GM18502 (cell line): ENCODE measurements around the gene PCSK1N.
A peak's percentile ranks its signal among the peaks of the same experiment; 100 is the strongest.
"Not testable (repeated sequence)": the region's sequence is repeated elsewhere in the genome, so short reads cannot be mapped to it uniquely, and the experiment has no call there.

Source experiments
- ATAC-seq: cut with Tn5 transposase; IDR thresholded peaks from one replicate; pipeline ENCODE4 v1.9.1; 2021; ENCODE audit warnings: mild to moderate bottlenecking; ENCODE audit not compliant: unreplicated experiment, poor library complexity

Gene PCSK1N

DNA sequence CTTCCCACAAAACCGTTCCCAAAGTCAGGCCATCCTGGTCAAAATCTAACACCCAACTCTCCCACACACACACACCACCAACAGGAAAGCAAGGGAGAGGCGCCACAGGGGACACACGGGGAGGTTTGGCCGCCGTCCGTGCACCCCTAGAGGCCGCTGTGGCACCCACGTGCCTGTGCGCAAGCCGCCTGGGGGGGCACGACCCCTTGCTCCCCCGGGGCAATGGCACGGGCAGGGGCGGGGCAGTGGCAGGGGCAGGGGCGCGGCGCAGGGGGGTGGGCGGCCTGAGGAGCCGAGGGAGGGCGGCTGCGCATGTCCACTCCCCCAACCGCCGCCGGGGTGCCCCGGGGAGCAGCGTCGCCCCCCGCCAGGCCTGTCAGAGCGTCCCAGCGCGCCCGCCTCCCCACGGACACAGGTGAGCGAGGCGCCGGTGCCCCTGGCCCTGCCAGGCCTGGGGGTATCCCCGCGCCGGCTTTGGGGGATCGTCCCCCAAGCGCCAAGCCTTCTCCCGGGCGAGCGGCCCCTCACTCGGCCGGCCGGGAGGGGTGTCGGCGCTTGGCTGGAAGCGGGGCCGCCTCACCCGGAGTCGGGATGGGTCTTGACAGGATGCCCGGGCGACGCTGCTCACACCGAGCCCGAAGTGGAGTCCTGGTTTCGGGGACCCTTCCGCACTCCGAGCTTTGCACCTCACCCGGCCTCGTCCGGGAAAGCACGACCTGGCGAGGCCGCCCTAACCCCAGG, 9.1 kb downstream of the PCSK1N start, which contains the start of gene ERAS:
TSS of gene ERAS (plus strand) at position 379 of the 741 bp plus-strand sequence. CDS start 2,611 bp downstream, outside the sequence.
- peak; percentile 44 for ATAC-seq

DNA sequence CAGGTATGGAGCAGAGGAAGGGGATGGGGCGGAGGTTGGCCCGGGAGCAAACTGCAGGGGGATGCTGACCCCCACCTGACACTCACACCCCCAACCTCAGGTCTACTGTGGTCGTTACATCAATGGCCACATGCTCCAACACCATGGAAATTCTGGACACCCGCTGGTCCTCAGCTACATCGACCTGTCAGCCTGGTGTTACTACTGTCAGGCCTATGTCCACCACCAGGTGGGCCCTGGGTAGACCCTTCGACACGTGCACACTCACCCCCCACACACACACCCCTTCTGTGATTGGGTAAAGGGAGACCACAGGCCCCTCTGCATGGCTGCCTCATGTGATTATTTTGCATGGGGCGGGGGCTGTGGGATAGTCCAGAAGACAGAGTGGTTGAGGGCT, 11.3 kb downstream of the PCSK1N start:
- ATAC-seq: no peak

DNA sequence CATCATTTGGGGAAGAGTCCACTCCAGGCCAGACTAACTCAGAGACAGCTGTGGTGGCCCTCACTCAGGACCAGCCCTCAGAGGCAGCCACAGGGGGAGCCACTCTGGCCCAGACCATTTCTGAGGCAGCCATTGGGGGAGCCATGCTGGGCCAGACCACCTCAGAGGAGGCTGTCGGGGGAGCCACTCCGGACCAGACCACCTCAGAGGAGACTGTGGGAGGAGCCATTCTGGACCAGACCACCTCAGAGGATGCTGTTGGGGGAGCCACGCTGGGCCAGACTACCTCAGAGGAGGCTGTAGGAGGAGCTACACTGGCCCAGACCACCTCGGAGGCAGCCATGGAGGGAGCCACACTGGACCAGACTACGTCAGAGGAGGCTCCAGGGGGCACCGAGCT, 12.4 kb downstream of the PCSK1N start:
- ATAC-seq: no peak

DNA sequence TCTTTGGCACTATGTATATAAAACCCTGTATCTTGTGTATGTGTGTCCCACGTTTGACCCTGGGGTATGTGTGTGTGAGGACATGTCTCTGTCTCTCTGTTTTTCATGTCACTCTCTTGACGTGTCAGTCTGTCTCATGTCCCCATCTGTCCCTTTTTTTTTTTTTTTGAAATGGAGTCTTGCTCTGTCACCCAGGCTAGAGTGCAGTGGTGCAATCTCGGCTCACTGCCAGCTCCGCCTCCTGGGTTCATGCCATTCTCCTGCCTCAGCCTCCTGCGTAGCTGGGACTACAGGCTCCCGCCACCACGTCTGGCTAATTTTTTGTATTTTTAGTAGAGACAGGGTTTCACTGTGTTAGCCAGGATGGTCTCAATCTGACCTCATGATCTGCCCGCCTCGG, 16.0 kb downstream of the PCSK1N start:
- not testable (repeated sequence) for ATAC-seq

DNA sequence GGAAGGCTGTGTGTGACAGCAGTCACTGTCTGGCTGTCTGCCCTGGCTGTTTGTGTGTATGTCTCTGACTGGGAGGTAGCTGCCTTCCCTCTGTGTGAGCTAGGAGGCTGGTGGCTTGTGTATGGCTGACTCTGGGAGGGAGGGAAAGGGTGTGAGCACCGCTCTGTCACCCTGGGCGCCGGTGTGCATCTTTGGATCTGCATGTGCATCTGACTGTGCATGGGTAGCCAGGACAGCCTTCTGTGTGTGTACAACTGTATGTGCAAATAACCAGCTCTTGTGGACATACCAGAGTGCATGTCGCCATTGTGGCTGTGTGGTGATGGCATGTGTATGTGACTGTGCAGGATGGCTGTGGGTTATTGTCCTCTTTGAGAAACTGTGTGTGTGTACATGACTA, 16.5 kb downstream of the PCSK1N start:
- ATAC-seq: no peak

DNA sequence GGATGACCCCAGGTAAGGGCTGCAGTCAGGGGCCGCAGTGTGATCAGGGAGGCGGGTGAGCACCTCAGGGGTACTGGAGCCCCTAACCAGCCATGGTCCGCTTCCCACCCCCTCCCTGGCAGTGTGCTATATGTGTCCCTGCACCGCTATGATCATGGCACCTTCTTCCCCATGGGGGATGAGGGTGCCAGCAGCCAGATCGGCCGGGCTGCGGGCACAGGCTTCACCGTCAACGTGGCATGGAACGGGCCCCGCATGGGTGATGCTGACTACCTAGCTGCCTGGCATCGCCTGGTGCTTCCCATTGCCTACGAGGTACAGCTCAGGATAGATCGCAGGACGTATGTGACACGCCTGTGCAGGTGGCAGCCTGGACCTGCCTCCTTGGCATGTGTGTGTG, 17.3 kb downstream of the PCSK1N start:
- no peak for ATAC-seq

DNA sequence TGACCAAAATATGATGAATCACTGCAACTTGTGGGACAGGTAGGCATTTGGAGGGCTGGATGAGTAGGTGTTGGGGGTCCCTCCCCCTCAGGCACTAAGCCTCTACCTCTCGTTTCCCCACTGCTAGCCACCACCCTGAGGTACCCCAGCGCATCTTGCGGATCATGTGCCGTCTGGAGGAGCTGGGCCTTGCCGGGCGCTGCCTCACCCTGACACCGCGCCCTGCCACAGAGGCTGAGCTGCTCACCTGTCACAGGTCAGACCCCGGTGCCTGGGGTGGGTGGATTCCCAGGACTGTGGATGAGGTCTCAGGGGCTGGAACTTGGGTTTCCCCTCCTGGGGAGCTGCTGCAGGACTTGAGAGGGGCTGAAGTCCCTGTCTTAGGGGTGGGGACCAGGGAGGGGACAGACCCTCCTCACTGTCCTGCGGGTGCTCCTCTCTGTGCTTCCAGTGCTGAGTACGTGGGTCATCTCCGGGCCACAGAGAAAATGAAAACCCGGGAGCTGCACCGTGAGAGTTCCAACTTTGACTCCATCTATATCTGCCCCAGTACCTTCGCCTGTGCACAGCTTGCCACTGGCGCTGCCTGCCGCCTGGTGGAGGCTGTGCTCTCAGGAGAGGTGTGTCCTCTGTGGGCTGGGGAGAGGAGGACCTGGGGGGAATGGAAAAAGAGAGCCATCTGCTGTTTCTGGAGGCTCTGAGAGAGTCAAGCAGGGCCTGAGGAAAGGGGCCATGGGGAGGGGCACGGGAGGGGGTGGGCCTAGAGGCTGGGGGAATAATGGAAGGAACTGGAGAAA, 19.2 kb downstream of the PCSK1N start:
- ATAC-seq: no peak

DNA sequence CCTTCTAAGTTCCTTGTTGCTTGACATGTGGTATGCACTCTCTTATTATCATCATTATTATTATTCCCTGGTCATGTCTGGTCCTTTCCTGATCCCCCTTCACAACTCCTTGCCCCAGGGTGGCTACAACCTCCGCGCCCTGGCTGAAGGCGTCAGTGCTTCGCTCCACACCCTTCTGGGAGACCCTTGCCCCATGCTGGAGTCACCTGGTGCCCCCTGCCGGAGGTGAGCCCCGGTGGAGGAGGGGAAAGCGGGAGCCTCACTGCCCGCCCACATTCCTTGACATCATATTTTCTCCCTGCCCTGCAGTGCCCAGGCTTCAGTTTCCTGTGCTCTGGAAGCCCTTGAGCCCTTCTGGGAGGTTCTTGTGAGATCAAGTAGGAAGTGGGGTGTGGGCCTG, 20.1 kb downstream of the PCSK1N start:
- no peak for ATAC-seq

DNA sequence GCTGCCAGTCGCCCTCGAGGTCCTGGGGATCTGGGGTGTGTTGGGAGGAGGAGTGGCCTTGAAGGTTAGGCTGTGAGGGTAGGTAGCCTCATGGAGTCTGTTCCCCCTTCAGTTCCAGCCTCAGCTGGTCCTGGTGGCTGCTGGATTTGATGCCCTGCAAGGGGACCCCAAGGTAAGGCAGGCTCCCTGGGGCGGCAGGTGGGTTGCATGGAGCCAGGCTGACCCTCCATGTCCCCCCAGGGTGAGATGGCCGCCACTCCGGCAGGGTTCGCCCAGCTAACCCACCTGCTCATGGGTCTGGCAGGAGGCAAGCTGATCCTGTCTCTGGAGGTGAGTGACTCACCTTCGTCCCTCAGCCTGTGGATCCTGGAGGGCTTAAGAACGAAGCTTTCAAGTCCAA, 20.7 kb downstream of the PCSK1N start:
- ATAC-seq: no peak

DNA sequence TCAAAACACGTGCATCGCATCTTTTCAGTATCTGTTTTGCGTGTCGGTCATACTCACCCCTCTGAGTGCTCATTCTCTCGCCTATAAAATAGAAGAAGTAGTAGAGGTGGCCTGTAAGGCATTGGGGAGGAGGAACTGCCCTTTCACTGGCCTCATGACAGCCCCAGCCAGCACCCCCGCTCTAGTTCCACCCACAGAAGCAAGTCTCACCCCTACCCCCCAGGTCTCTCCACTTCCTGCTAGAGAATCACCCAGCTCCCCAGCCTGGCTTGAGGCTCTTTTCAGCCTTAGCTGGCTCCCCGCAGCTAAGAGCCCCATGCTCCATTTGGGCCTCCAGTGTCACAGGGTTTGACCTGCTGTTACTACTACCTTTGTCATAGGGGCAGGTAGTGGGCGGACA, 21.8 kb downstream of the PCSK1N start:
- ATAC-seq: no peak

DNA sequence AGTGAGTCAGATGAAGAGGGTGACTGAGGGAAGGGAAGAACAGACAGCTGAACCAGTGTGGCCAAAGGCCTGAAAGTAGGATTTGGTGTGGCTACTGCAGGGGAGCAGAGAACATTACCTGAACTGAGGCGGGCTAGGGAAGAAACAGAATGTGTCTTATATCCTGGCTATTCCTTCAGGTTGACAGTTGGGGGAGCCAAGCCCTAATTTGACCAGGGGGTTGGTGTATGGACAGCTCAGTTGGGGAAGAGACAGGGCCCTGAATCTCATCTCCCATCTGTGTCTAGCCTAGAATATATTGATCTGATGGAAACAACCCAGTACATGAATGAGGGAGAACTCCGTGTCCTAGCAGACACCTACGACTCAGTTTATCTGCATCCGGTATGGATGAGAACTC, 29.3 kb downstream of the PCSK1N start:
- no peak for ATAC-seq

DNA sequence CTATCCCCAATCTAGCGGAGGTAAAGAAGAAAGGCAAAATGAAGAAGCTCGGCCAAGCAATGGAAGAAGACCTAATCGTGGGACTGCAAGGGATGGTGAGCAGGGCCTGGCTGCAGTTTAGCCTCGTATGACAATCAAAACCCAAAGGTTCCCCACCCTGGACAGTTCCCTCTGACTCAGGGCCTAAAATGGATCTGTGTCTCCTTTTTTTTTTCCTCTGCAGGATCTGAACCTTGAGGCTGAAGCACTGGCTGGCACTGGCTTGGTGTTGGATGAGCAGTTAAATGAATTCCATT, 32.6 kb downstream of the PCSK1N start:
- ATAC-seq: no peak

DNA sequence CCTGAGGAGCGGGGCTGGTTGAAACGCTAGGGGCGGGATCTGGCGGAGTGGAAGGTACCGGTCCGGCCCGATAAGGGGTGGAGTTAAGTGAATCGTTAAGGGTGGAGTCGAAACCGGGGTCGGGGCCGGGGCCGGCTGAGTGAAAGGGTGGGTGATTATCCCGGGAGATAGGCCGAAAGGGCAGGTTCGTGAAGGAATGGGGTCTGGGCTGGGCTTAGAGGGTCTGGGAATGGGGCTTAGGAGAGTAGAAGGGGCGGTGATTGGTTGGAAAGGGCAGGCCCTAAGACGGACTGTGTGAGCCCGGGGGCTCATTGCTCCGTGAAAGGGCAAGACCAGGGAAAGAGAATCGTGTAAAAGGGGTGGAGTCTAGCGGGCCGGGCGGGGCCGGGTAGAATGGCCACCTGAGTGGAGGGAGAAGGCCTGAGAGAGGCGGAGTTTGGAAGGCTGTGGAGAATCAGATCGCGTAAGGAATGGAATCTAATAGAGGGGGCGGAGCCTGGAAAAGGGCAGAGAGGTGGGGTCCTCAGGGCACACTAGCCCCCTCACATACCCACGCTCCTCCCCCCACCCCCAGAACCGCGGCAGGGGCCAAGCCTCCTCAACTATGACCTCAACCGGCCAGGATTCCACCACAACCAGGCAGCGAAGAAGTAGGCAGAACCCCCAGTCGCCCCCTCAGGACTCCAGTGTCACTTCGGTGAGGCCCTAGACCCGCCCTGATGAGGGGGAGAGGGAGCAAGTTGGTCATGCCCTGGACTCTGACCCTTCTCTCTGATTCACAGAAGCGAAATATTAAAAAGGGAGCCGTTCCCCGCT, 33.1 kb downstream of the PCSK1N start:
- peak; percentile 53 for ATAC-seq

DNA sequence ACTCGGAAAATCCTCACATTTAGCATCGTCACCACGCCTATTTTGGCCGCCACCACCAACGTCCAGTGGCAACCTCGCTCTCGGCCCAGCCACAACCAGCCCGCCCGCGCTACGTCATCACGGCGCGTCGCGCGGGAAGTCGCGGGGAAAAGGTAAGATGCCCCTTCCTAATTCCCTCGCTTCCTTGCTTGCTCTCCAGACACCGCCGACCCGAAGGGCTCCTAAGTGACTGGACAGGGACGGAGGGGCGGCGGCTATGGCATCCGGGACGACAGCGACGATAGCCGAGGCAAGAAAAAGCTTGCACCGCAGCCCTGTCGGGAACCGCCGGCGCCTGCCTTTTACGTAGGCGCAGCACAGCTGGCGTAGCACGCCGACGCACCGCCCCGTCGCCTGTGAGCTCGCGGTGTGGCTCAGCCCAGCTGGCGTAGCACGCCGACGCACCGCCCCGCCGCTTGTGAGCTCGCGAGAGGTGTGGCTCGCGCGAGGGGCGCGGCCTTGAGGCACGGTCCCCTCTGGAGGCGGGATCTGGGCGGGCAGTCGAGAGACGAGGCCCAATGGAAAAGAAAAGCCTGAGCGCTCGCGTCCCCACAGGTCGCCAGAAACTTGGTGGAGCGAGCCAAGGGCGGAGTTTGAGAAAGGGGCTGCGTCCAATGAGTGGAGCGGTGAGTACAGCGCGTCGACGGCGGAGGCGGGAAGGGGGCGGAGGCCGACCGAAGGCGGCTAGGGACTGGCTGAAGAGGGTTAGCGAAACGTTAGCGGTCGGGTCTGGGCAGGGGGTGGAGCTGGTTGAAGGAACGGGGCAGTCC, 33.9 kb downstream of the PCSK1N start, which contains the start of gene HDAC6:
TSS of gene HDAC6 (plus strand) at position 788 of the 809 bp plus-strand sequence. CDS start 626 bp downstream, outside the sequence.
- peak; percentile 86 for ATAC-seq

DNA sequence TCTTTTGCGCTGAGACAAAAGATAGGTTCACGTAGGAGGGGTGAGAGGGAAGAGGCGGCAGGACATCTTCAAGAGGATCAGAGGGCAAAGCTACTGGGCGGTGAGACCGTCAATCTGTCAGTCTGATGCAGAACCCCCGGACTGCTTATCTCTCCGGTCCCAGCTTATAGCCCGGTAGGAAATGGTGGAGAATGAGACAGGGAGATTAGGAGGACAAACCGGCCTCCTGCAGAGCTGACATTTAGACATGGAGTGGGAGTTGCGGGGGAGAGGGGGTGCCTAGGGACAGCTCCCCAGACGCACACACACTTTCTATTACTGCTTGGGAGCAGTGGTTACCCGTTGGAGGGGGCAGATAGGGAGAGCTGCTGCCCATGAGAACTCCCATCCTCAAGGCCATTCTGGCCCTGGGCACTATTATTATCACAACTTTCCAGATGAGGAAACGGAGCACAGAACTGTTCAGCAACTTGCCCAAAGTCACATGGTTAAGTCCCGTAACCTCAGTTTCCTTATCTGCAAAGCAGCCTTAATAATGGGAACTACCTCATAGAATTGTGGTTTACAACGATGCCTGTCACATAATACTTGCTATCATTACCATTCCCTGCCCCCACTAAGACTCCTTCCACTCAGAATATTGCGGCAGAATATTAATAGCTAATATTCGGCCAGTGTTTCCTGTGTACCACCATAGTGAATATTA, 34.7 kb downstream of the PCSK1N start:
- no peak for ATAC-seq

DNA sequence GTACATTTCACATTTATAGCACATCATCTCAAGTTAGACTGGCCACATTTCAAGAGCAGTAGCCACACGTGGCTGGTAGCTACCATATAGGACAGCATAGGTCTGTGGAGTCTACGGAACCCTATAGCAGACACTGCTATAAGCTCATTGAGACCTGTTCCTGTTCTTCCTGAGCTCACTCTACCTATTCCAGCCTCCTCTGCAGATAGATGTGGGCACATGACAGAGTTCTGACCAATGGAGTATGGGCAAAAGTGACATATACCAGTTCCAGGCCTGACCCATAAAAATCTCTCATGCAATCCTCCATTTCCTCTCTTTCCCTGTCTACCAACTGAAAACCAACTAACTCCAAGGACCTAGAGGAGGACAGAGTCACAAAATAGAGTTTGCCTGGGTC, 37.1 kb downstream of the PCSK1N start:
- no peak for ATAC-seq

DNA sequence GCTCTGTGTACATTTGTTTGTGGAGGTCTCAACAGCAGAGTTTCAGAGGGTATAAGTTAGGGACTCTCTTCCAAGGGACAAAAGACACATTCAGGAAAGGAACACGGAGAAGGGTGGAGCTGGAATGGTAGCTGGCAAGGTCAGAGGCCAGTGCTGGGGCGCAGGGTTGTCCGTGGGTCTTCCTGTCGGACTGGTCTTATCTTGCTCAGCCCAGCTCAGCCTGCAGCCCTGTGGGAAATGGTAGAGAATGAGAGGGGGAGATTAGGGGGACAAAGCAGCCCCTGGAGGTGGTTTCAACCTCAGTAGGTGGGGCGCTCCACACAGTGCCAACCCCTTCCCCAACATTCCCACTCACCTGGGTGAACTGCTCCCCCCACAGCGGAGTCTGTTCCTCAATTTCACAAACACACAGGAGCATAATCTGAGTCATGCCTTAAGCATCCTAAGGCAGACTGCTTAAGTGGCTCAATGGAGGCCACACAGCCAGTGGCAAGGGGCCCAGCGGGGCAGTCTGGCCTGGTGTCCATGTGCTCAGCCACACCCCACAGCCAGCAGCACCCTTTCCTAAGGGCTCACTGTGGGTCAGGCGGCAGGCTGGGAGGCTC, 40.4 kb downstream of the PCSK1N start:
- no peak for ATAC-seq

DNA sequence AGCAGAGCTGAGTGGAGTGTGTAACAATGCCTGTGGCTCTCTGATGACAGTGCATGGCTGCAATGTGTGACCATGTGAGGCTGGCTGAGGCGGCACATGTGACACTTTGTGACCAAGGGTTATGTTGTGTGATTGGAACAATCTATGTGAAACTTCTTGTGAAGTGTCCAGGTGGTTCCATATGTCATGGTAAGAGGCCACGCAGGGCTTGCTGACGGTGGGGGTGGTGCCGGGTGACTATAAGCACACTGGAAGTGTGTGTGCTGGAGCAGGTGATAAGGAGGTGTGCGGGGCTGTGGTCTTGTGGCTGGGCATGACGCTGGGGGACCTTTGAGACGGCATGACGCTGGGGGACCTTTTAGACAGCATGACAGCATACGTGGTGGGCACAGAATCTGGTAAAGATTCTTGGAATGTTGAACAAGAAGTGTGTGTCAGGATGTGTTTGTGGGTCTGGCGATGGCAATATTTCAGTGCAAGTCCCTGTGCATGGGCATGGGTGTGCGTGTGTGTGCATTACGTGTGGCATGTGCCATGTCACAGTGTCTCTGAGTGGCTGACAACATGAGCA, 41.0 kb downstream of the PCSK1N start:
- ATAC-seq: no peak

DNA sequence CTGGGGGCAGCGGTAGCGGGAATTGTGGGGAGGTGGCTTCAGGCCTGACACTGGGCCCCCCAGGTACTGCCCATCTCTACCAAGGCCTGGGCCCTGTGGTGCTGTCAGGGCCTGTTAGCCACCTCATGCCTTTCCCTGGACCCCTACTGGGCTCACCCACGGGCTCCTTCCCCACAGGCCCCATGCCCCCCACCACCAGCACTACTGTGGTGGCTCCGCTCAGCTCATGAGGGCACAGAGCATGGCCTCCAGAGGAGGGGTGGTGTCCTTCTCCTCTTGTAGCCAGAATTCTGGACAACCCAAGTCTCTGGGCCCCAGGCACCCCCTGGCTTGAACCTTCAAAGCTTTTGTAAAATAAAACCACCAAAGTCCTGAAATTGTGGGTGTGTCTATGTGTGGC, 41.5 kb downstream of the PCSK1N start:
- ATAC-seq: no peak
